HEK293 (cell line): ENCODE measurements around the gene SDC3.

Source experiments
- MZF1 ChIP-seq: fragments of 450-650 bp; formaldehyde crosslinking; IDR thresholded peaks from 2 replicates; pipeline ENCODE4 v1.5.1; 2017; ENCODE audit warnings: missing biosample characterization, missing genetic modification characterization, borderline replicate concordance
- SCRT1 ChIP-seq: fragments of 450-650 bp; formaldehyde crosslinking; IDR thresholded peaks from 2 replicates; pipeline ENCODE4 v1.5.1; 2016; ENCODE audit warnings: missing biosample characterization, missing genetic modification characterization, borderline replicate concordance
- YY1 ChIP-seq: fragments of 450-650 bp; formaldehyde crosslinking; IDR thresholded peaks from 2 replicates; pipeline ENCODE4 v1.5.1; 2018; ENCODE audit warnings: missing biosample characterization, missing genetic modification characterization
- ZBTB21 ChIP-seq: fragments of 450-650 bp; formaldehyde crosslinking; IDR thresholded peaks from 2 replicates; pipeline ENCODE4 v1.5.1; 2017; ENCODE audit warnings: missing biosample characterization, missing genetic modification characterization
- ZNF10 ChIP-seq: fragments of 450-650 bp; formaldehyde crosslinking; IDR thresholded peaks from 2 replicates; pipeline ENCODE4 v1.5.1; 2017; ENCODE audit warnings: missing biosample characterization, missing genetic modification characterization
- ZNF239 ChIP-seq: fragments of 450-650 bp; formaldehyde crosslinking; IDR thresholded peaks from 2 replicates; pipeline ENCODE4 v1.5.1; 2016; ENCODE audit warnings: missing biosample characterization, missing genetic modification characterization
- ZNF274 ChIP-seq, 2 experiments: fragments of 200-500 bp in 1 of 2; fragments of 450-650 bp in 1 of 2; sonication (Bioruptor generic) in 1 of 2; formaldehyde crosslinking in 1 of 2; IDR thresholded peaks; 2 replicates each; pipeline versions ENCODE4 v1.5.1 to v1.6.1; 2014 to 2016; ENCODE audit warnings: borderline replicate concordance in 1 of 2, inconsistent platforms in 1 of 2, low read length in 1 of 2, missing biosample characterization in 1 of 2, missing genetic modification characterization in 1 of 2
- ZNF341 ChIP-seq: fragments of 450-650 bp; formaldehyde crosslinking; IDR thresholded peaks from 2 replicates; pipeline ENCODE4; 2016; ENCODE audit warnings: low read depth, missing biosample characterization, missing genetic modification characterization
- ZNF610 ChIP-seq: fragments of 450-650 bp; formaldehyde crosslinking; IDR thresholded peaks from 2 replicates; pipeline ENCODE4 v1.5.1; 2016; ENCODE audit warnings: missing biosample characterization, missing genetic modification characterization, borderline replicate concordance
- ZNF670 ChIP-seq: fragments of 450-650 bp; formaldehyde crosslinking; IDR thresholded peaks from 2 replicates; pipeline ENCODE4 v1.5.1; 2016; ENCODE audit warnings: missing biosample characterization, missing genetic modification characterization, low read depth
- TF ChIP-seq, protein P1 (sequence below): fragments of 450-650 bp; formaldehyde crosslinking; IDR thresholded peaks from 2 replicates; pipeline ENCODE4 v1.5.1; 2016; ENCODE audit warnings: missing biosample characterization, missing genetic modification characterization
- TF ChIP-seq, protein P2 (sequence below): fragments of 450-650 bp; formaldehyde crosslinking; IDR thresholded peaks from 2 replicates; pipeline ENCODE4 v1.5.1; 2016; ENCODE audit warnings: missing biosample characterization, missing genetic modification characterization
- TF ChIP-seq, protein P3 (sequence below): fragments of 450-650 bp; formaldehyde crosslinking; conservative IDR thresholded peaks from 2 replicates; pipeline ENCODE4 v1.5.1; 2016; ENCODE audit warnings: low read depth, missing biosample characterization, missing genetic modification characterization
- TF ChIP-seq, protein P4 (sequence below): fragments of 450-650 bp; formaldehyde crosslinking; IDR thresholded peaks from 2 replicates; pipeline ENCODE4 v1.5.1; 2016; ENCODE audit warnings: missing biosample characterization, missing genetic modification characterization

DNA sequence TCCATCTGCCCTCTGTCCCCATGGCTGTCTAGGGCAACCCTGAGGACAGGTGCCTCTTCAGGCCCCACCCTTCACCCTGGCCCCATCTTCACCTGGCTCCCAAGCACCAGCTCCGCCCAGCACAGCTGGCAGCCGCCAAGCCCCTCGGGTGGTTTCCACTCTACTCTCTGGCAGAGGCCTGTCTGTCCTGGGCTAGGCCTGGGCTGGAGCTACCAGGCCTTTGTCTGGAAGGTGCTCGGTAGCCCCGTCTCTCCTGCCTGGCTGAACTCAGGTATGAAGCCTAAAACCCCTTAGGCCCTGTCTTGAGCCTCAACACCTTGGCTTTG lies 17.4 kb downstream of the SDC3 start:
- TF ChIP-seq ZNF670 (tag by site-specific recombination): no peak
- TF ChIP-seq ZNF239 (tag by site-specific recombination): no peak
- TF ChIP-seq ZNF274 (IDR thresholded peaks at IDR 0.05; ENCODE audit: low read length): no peak
- no peak for TF ChIP-seq ZNF274 (tag by site-specific recombination; IDR thresholded peaks at IDR 0.05; ENCODE audit: borderline replicate concordance)
- TF ChIP-seq, protein P1, sequence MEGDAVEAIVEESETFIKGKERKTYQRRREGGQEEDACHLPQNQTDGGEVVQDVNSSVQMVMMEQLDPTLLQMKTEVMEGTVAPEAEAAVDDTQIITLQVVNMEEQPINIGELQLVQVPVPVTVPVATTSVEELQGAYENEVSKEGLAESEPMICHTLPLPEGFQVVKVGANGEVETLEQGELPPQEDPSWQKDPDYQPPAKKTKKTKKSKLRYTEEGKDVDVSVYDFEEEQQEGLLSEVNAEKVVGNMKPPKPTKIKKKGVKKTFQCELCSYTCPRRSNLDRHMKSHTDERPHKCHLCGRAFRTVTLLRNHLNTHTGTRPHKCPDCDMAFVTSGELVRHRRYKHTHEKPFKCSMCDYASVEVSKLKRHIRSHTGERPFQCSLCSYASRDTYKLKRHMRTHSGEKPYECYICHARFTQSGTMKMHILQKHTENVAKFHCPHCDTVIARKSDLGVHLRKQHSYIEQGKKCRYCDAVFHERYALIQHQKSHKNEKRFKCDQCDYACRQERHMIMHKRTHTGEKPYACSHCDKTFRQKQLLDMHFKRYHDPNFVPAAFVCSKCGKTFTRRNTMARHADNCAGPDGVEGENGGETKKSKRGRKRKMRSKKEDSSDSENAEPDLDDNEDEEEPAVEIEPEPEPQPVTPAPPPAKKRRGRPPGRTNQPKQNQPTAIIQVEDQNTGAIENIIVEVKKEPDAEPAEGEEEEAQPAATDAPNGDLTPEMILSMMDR (tag by site-specific recombination): no peak
- no peak for TF ChIP-seq ZNF10 (tag by site-specific recombination)
- TF ChIP-seq ZBTB21 (tag by site-specific recombination): no peak
- no peak for TF ChIP-seq ZNF610
- no peak for TF ChIP-seq MZF1 (tag by site-specific recombination)
- TF ChIP-seq, protein P2, sequence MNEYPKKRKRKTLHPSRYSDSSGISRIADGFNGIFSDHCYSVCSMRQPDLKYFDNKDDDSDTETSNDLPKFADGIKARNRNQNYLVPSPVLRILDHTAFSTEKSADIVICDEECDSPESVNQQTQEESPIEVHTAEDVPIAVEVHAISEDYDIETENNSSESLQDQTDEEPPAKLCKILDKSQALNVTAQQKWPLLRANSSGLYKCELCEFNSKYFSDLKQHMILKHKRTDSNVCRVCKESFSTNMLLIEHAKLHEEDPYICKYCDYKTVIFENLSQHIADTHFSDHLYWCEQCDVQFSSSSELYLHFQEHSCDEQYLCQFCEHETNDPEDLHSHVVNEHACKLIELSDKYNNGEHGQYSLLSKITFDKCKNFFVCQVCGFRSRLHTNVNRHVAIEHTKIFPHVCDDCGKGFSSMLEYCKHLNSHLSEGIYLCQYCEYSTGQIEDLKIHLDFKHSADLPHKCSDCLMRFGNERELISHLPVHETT: no peak
- TF ChIP-seq ZNF341 (tag by site-specific recombination): no peak
- no peak for TF ChIP-seq SCRT1 (tag by site-specific recombination)
- TF ChIP-seq YY1 (tag by site-specific recombination): no peak
- TF ChIP-seq, protein P3, sequence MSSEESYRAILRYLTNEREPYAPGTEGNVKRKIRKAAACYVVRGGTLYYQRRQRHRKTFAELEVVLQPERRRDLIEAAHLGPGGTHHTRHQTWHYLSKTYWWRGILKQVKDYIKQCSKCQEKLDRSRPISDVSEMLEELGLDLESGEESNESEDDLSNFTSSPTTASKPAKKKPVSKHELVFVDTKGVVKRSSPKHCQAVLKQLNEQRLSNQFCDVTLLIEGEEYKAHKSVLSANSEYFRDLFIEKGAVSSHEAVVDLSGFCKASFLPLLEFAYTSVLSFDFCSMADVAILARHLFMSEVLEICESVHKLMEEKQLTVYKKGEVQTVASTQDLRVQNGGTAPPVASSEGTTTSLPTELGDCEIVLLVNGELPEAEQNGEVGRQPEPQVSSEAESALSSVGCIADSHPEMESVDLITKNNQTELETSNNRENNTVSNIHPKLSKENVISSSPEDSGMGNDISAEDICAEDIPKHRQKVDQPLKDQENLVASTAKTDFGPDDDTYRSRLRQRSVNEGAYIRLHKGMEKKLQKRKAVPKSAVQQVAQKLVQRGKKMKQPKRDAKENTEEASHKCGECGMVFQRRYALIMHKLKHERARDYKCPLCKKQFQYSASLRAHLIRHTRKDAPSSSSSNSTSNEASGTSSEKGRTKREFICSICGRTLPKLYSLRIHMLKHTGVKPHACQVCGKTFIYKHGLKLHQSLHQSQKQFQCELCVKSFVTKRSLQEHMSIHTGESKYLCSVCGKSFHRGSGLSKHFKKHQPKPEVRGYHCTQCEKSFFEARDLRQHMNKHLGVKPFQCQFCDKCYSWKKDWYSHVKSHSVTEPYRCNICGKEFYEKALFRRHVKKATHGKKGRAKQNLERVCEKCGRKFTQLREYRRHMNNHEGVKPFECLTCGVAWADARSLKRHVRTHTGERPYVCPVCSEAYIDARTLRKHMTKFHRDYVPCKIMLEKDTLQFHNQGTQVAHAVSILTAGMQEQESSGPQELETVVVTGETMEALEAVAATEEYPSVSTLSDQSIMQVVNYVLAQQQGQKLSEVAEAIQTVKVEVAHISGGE (tag by site-specific recombination): no peak
- TF ChIP-seq, protein P4, sequence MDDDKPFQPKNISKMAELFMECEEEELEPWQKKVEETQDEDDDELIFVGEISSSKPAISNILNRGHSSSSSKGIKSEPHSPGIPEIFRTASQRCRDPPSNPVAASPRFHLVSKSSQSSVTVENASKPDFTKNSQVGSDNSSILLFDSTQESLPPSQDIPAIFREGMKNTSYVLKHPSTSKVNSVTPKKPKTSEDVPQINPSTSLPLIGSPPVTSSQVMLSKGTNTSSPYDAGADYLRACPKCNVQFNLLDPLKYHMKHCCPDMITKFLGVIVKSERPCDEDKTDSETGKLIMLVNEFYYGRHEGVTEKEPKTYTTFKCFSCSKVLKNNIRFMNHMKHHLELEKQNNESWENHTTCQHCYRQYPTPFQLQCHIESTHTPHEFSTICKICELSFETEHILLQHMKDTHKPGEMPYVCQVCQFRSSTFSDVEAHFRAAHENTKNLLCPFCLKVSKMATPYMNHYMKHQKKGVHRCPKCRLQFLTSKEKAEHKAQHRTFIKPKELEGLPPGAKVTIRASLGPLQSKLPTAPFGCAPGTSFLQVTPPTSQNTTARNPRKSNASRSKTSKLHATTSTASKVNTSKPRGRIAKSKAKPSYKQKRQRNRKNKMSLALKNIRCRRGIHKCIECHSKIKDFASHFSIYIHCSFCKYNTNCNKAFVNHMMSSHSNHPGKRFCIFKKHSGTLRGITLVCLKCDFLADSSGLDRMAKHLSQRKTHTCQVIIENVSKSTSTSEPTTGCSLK (tag by site-specific recombination): no peak
